HL-60/S4 (cell line): ENCODE measurements around the gene ABL2.
"Not testable (repeated sequence)": the region's sequence is repeated elsewhere in the genome, so short reads cannot be mapped to it uniquely, and the experiment has no call there.

Experiments used
- in situ Hi-C: fragments of 300-500 bp; cut with MboI; formaldehyde crosslinking; loops from 2 replicates; pipeline ENCODE4 v1.14.3; 2022; ENCODE audit warnings: low sequenced_read_pairs

Gene ABL2

GRCh38 chr1:179138755-179139154 lies 90.7 kb downstream of the ABL2 start:
- in situ Hi-C loops = not testable (repeated sequence)

GRCh38 chr1:179137617-179138255 lies 91.7 kb downstream of the ABL2 start:
- in situ Hi-C loops = no loop called here

GRCh38 chr1:179135707-179136106 lies 93.8 kb downstream of the ABL2 start:
- in situ Hi-C loops = not testable (repeated sequence)

- in situ Hi-C loops = not testable (repeated sequence)
Observed at GRCh38 chr1:179135168-179135567, 94.3 kb downstream of the ABL2 start.

- in situ Hi-C loops = no loop called here
Observed at GRCh38 chr1:179129702-179130473, 99.6 kb downstream of the ABL2 start.

- in situ Hi-C loops = no loop called here
Observed at GRCh38 chr1:179128520-179128919, 101.0 kb downstream of the ABL2 start.

GRCh38 chr1:179127163-179127895 lies 102.1 kb downstream of the ABL2 start:
- in situ Hi-C loops = no loop called here

- in situ Hi-C loops = no loop called here
Observed at GRCh38 chr1:179126338-179127060, 103.0 kb downstream of the ABL2 start.

- in situ Hi-C loops = no loop called here
Observed at GRCh38 chr1:179124873-179125272, 104.6 kb downstream of the ABL2 start.

- in situ Hi-C loops = no loop called here
Observed at GRCh38 chr1:179121159-179121938, 108.1 kb downstream of the ABL2 start.

- in situ Hi-C loops = no loop called here
Observed at GRCh38 chr1:179120736-179121135, 108.7 kb downstream of the ABL2 start.

GRCh38 chr1:179119513-179119912 lies 110.0 kb downstream of the ABL2 start:
- in situ Hi-C loops = no loop called here

- in situ Hi-C loops = no loop called here
Observed at GRCh38 chr1:179115181-179115580, 114.3 kb downstream of the ABL2 start.

- in situ Hi-C loops = no loop called here
Observed at GRCh38 chr1:179108644-179109043, 120.8 kb downstream of the ABL2 start.

- in situ Hi-C loops = no loop called here
Observed at GRCh38 chr1:179107706-179108629, 121.5 kb downstream of the ABL2 start.

GRCh38 chr1:179105393-179105792 lies 124.1 kb downstream of the ABL2 start:
- in situ Hi-C loops = no loop called here

GRCh38 chr1:179104611-179105250 lies 124.7 kb downstream of the ABL2 start:
- in situ Hi-C loops = no loop called here

GRCh38 chr1:179103999-179104398 lies 125.5 kb downstream of the ABL2 start:
- in situ Hi-C loops = no loop called here

GRCh38 chr1:179101566-179101965 lies 127.9 kb downstream of the ABL2 start:
- in situ Hi-C loops = no loop called here
